Measurements from ENCODE around the gene LCT. TPM values are rescaled to one million over a fixed set of nuclear protein-coding genes. Genes with fewer than 3 reads are reported as not detected.

The LCT gene
- total RNA-seq, 2 donors from 2014 or later = 0.11 TPM

- no peaks in the 10 kb centered on the region for H3K9me3 Mint-ChIP-seq
- Histone ChIP-seq H3K27ac (ENCODE audit: low read depth, low read length) (no peak overlapping the region), H3K4me1 (ENCODE audit: control insufficient read depth, insufficient read depth, low read length) (no peaks in the 10 kb centered on the region), H3K27me3 (ENCODE audit: control insufficient read depth, insufficient read depth, low read length, poor library complexity, severe bottlenecking) (no peaks in the 10 kb centered on the region), H3K36me3 (ENCODE audit: control insufficient read depth, insufficient read depth, low read length) (peaks cover 33% of the 10 kb centered on the region), H3K9ac (ENCODE audit: extremely low read depth, low read length, poor library complexity, severe bottlenecking) (no peak overlapping the region), H3K4me3 (ENCODE audit: low read length) (peak overlapping the region; percentile 88), H3K9me3 (ENCODE audit: control insufficient read depth, low read length) (no peaks in the 10 kb centered on the region)
- no peak overlapping the region for H3K27ac Mint-ChIP-seq
- 90 to 91% methylated on average over 5 of the region's 5 CpGs for WGBS, 2 experiments (ENCODE audit: insufficient coverage in 1 of 2, insufficient read length in 1 of 2)
- peaks cover 31% of the 10 kb centered on the region for H3K36me3 Mint-ChIP-seq (ENCODE audit: low read depth)
- H3K27me3 Mint-ChIP-seq (ENCODE audit: insufficient read depth) = no peaks in the 10 kb centered on the region
- no peak overlapping the region for H3K4me3 Mint-ChIP-seq
- peaks cover 14% of the 10 kb centered on the region for H3K4me1 Mint-ChIP-seq
- peak; percentile 73 for DNase-seq
- TF ChIP-seq, protein P1, sequence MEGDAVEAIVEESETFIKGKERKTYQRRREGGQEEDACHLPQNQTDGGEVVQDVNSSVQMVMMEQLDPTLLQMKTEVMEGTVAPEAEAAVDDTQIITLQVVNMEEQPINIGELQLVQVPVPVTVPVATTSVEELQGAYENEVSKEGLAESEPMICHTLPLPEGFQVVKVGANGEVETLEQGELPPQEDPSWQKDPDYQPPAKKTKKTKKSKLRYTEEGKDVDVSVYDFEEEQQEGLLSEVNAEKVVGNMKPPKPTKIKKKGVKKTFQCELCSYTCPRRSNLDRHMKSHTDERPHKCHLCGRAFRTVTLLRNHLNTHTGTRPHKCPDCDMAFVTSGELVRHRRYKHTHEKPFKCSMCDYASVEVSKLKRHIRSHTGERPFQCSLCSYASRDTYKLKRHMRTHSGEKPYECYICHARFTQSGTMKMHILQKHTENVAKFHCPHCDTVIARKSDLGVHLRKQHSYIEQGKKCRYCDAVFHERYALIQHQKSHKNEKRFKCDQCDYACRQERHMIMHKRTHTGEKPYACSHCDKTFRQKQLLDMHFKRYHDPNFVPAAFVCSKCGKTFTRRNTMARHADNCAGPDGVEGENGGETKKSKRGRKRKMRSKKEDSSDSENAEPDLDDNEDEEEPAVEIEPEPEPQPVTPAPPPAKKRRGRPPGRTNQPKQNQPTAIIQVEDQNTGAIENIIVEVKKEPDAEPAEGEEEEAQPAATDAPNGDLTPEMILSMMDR (conservative IDR thresholded peaks at IDR 0.05) = peak; percentile 60
Observed at GRCh38 chr2:135744760-135745314, 92.1 kb downstream of the LCT start.

DNA sequence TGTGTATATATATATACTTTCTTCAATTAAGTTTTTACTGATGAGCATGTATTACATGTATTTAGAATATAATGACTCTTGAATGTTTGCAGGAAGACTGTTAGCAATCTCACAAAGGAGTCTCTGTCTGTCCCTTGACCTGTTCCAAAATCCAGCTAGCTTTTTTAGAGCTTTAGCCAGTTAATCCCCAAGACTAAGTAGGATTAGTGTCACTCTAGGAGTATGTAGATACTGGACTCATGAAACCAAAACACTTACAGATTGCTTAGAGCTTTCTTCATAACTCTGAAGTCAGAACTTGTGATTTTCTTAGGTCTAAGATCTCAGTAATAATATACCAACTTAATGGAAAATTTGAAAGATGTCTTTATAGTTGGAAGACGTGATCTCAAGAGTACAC lies 93.1 kb downstream of the LCT start:
- DNase-seq = no peak
- Mint-ChIP-seq H3K9me3 (no peaks in the 10 kb centered on the region), H3K27ac (peak overlapping the region; percentile 4), H3K36me3 (ENCODE audit: low read depth) (peaks cover 21% of the 10 kb centered on the region), H3K4me3 (peak overlapping the region; percentile 89), H3K4me1 (peaks cover 14% of the 10 kb centered on the region), H3K27me3 (ENCODE audit: insufficient read depth) (no peaks in the 10 kb centered on the region)
- Histone ChIP-seq H3K4me3 (ENCODE audit: low read length) (peak overlapping the region; percentile 88), H3K4me1 (ENCODE audit: control insufficient read depth, insufficient read depth, low read length) (no peaks in the 10 kb centered on the region), H3K27me3 (ENCODE audit: control insufficient read depth, insufficient read depth, low read length, poor library complexity, severe bottlenecking) (no peaks in the 10 kb centered on the region), H3K9me3 (ENCODE audit: control insufficient read depth, low read length) (no peaks in the 10 kb centered on the region), H3K27ac (ENCODE audit: low read depth, low read length) (no peak overlapping the region), H3K36me3 (ENCODE audit: control insufficient read depth, insufficient read depth, low read length) (peaks cover 24% of the 10 kb centered on the region), H3K9ac (ENCODE audit: extremely low read depth, low read length, poor library complexity, severe bottlenecking) (no peak overlapping the region)
- 86 to 94% methylated on average over 1 of the region's 1 CpG for WGBS, 2 experiments (ENCODE audit: insufficient coverage in 1 of 2, insufficient read length in 1 of 2)
- TF ChIP-seq, protein P1 (conservative IDR thresholded peaks at IDR 0.05) = no peak

DNA sequence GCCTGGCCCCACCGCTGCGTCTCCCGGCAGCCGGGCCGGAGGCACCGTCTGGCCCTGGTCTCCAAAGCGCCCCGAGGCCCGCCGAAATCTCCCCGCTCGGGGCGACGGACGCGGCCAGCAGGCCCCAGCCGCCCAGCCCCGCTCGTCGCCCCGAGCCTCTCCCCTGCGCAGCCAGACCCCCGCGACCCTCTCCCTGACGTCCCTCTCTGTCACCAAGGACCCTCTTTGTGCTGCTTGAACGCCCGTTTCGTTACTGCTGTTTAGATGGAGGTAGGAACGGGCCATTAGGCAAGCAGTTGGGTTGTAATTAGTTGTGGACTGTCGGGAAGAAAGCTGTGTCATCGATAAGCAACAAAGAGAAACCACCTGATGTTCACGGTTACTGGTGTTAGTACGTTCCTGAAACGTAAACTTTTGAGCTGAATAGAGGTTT lies 94.6 kb downstream of the LCT start:
- peak overlapping the region; percentile 88 for H3K4me3 ChIP-seq (ENCODE audit: low read length)
- TF ChIP-seq, protein P1 (conservative IDR thresholded peaks at IDR 0.05) = no peak
- H3K27ac Mint-ChIP-seq = peak overlapping the region; percentile 99
- H3K27me3 ChIP-seq (ENCODE audit: control insufficient read depth, insufficient read depth, low read length, poor library complexity, severe bottlenecking) = peaks cover 3% of the 10 kb centered on the region
- H3K36me3 ChIP-seq (ENCODE audit: control insufficient read depth, insufficient read depth, low read length) = peaks cover 12% of the 10 kb centered on the region
- DNase-seq = no peak
- H3K9ac ChIP-seq (ENCODE audit: extremely low read depth, low read length, poor library complexity, severe bottlenecking) = peak overlapping the region; percentile 92
- peaks cover 14% of the 10 kb centered on the region for H3K4me1 Mint-ChIP-seq
- H3K27me3 Mint-ChIP-seq (ENCODE audit: insufficient read depth) = peaks cover 2% of the 10 kb centered on the region
- H3K4me3 Mint-ChIP-seq = peak overlapping the region; percentile 89
- peaks cover 12% of the 10 kb centered on the region for H3K36me3 Mint-ChIP-seq (ENCODE audit: low read depth)
- H3K4me1 ChIP-seq (ENCODE audit: control insufficient read depth, insufficient read depth, low read length) = no peaks in the 10 kb centered on the region
- H3K27ac ChIP-seq (ENCODE audit: low read depth, low read length) = peak overlapping the region; percentile 98
- peaks cover 2% of the 10 kb centered on the region for H3K9me3 Mint-ChIP-seq
- WGBS, 2 experiments (ENCODE audit: insufficient coverage in 1 of 2, insufficient read length in 1 of 2) = 0% methylated on average over 8 to 34 of the region's 34 CpGs
- peaks cover 1% of the 10 kb centered on the region for H3K9me3 ChIP-seq (ENCODE audit: control insufficient read depth, low read length)

Data from endodermal cell (in vitro differentiated cells).